Naive B cell (primary cell): Measurements from ENCODE around the gene PPP1R12B. TPM values are rescaled to one million over a fixed set of nuclear protein-coding genes. Genes with fewer than 3 reads are reported as not detected.
"Not testable (repeated sequence)": the region's sequence is repeated elsewhere in the genome, so short reads cannot be mapped to it uniquely, and the experiment has no call there.

ENCODE experiments used
- ATAC-seq, 2 donors: fragments of 150-1000 bp; cut with Tn5 transposase; 2 replicates each; pipeline ENCODE4 v1.10.0; 2021; ENCODE audit warnings: low read depth in 2 of 2, mild to moderate bottlenecking in 2 of 2, moderate library complexity in 2 of 2
- DNase-seq: peaks from one replicate; pipeline ENCODE4 v3.0.0; 2022
- H3K27ac Mint-ChIP-seq, 6 donors: one replicate each; pipeline ENCODE4 v1.8.0; 2020 to 2022; ENCODE audit warnings: mild to moderate bottlenecking in 6 of 6, mixed read lengths in 6 of 6, moderate library complexity in 5 of 6, inconsistent platforms in 2 of 6
- H3K27me3 Mint-ChIP-seq, 3 donors: one replicate each; pipeline ENCODE4 v1.8.0; 2021 to 2022; ENCODE audit warnings: mixed read lengths in 3 of 3, mild to moderate bottlenecking in 1 of 3
- H3K36me3 Mint-ChIP-seq, 2 donors: one replicate each; pipeline ENCODE4 v1.8.0; 2020 to 2022; ENCODE audit warnings: mixed read lengths in 2 of 2, inconsistent platforms in 1 of 2, mild to moderate bottlenecking in 1 of 2
- H3K4me1 Mint-ChIP-seq, 3 donors: one replicate each; pipeline ENCODE4 v1.8.0; 2020 to 2022; ENCODE audit warnings: mixed read lengths in 3 of 3, inconsistent platforms in 1 of 3, mild to moderate bottlenecking in 1 of 3, moderate library complexity in 1 of 3
- H3K4me3 Mint-ChIP-seq, 8 donors: one replicate each; pipeline ENCODE4 v1.8.0; 2020 to 2022; ENCODE audit warnings: mild to moderate bottlenecking in 8 of 8, mixed read lengths in 8 of 8, moderate library complexity in 8 of 8, inconsistent platforms in 2 of 8
- H3K9me3 Mint-ChIP-seq, 7 donors: one replicate each; pipeline ENCODE4 v1.8.0; 2020 to 2022; ENCODE audit warnings: mixed read lengths in 7 of 7, mild to moderate bottlenecking in 5 of 7, inconsistent platforms in 2 of 7, moderate library complexity in 1 of 7
- polyA plus RNA-seq, 6 donors: library from polyadenylated mRNA; unstranded; fragments of 300-500 nt; fragmentation: Illumina TruSeq; gene quantifications; one replicate each; pipeline ENCODE4 v1.2.3, GENCODE V29; 2021; ENCODE audit warnings: low read depth in 6 of 6

PPP1R12B gene
- polyA plus RNA-seq, 6 donors from 2014 or later: 2.3 to 13.5 (median 6.6) TPM; not detected in 1

GRCh38 chr1:202472347-202473124 is 124.0 kb downstream of the PPP1R12B start:
- not testable (repeated sequence) for H3K9me3 Mint-ChIP-seq, H3K27me3 Mint-ChIP-seq, H3K4me3 Mint-ChIP-seq, ATAC-seq, H3K4me1 Mint-ChIP-seq, H3K27ac Mint-ChIP-seq, DNase-seq
- H3K36me3 Mint-ChIP-seq: peaks cover 0 to 11% of the 10 kb centered on the region in 2 donors

- not testable (repeated sequence) for H3K27me3 Mint-ChIP-seq, H3K4me3 Mint-ChIP-seq, ATAC-seq, H3K4me1 Mint-ChIP-seq, H3K9me3 Mint-ChIP-seq, DNase-seq, H3K27ac Mint-ChIP-seq
- peaks cover 0 to 11% of the 10 kb centered on the region in 2 donors for H3K36me3 Mint-ChIP-seq
Observed at GRCh38 chr1:202473266-202474045, 125.0 kb downstream of the PPP1R12B start.

GRCh38 chr1:202479661-202480060 is 131.2 kb downstream of the PPP1R12B start:
- H3K4me3 Mint-ChIP-seq, ATAC-seq, H3K36me3 Mint-ChIP-seq, H3K9me3 Mint-ChIP-seq, H3K27ac Mint-ChIP-seq, DNase-seq: not testable (repeated sequence)
- Mint-ChIP-seq H3K27me3 (peaks cover 8 to 27% (median 14%) of the 10 kb centered on the region in 3 donors), H3K4me1 (peaks cover 21 to 45% (median 28%) of the 10 kb centered on the region in 3 donors)

- not testable (repeated sequence) for H3K4me3 Mint-ChIP-seq, DNase-seq, H3K27ac Mint-ChIP-seq, H3K36me3 Mint-ChIP-seq, ATAC-seq
- peaks cover 0 to 12% (median 2%) of the 10 kb centered on the region in 7 donors for H3K9me3 Mint-ChIP-seq
- peaks cover 8 to 27% (median 14%) of the 10 kb centered on the region in 3 donors for H3K27me3 Mint-ChIP-seq
- peaks cover 31 to 55% (median 37%) of the 10 kb centered on the region in 3 donors for H3K4me1 Mint-ChIP-seq
Observed at GRCh38 chr1:202480640-202481039, 132.1 kb downstream of the PPP1R12B start.

GRCh38 chr1:202483362-202483761 is 134.9 kb downstream of the PPP1R12B start:
- ATAC-seq: peak; percentile 59 to 66
- Mint-ChIP-seq H3K9me3 (peaks cover 0 to 12% (median 2%) of the 10 kb centered on the region in 7 donors), H3K4me1 (peaks cover 36 to 56% (median 54%) of the 10 kb centered on the region in 3 donors), H3K4me3 (peak overlapping the region; percentile 43 to 89 (median 74)), H3K27me3 (peaks cover 12 to 25% (median 14%) of the 10 kb centered on the region in 3 donors), H3K27ac (peak overlapping the region; percentile 2 to 96 (median 62))
- DNase-seq: peak; percentile 43
- not testable (repeated sequence) for H3K36me3 Mint-ChIP-seq

GRCh38 chr1:202484032-202484431 is 135.5 kb downstream of the PPP1R12B start:
- Mint-ChIP-seq H3K27me3 (peaks cover 15 to 32% (median 17%) of the 10 kb centered on the region in 3 donors), H3K27ac (peak overlapping the region in 4 of 6 donors; percentile 67 to 88 (median 78)), H3K4me3 (peak overlapping the region; percentile 43 to 89 (median 73)), H3K4me1 (peaks cover 38 to 63% (median 60%) of the 10 kb centered on the region in 3 donors), H3K9me3 (peaks cover 0 to 12% (median 2%) of the 10 kb centered on the region in 7 donors)
- not testable (repeated sequence) for H3K36me3 Mint-ChIP-seq
- ATAC-seq: peak; percentile 91 to 92
- peak; percentile 75 for DNase-seq

GRCh38 chr1:202484820-202485219 is 136.3 kb downstream of the PPP1R12B start:
- H3K4me3 Mint-ChIP-seq: peak overlapping the region in 6 of 8 donors; percentile 1 to 89 (median 71)
- H3K36me3 Mint-ChIP-seq: peaks cover 11 to 15% of the 10 kb centered on the region in 2 donors

GRCh38 chr1:202488178-202488649 is 139.7 kb downstream of the PPP1R12B start:
- Mint-ChIP-seq H3K36me3 (peaks cover 36 to 37% of the 10 kb centered on the region in 2 donors), H3K9me3 (peaks cover 0 to 12% (median 2%) of the 10 kb centered on the region in 7 donors), H3K4me1 (peaks cover 36 to 47% (median 40%) of the 10 kb centered on the region in 3 donors), H3K27me3 (peaks cover 29 to 45% (median 33%) of the 10 kb centered on the region in 3 donors), H3K27ac (peak overlapping the region in 2 of 6 donors; percentile 2 to 69), H3K4me3 (peak overlapping the region; percentile 4 to 81 (median 62))
- DNase-seq: peak; percentile 28
- ATAC-seq: peak; percentile 29 to 42

More at GRCh38 chr1:202484820-202485219, 136.3 kb downstream of the PPP1R12B start:
- Mint-ChIP-seq H3K4me1 (peaks cover 41 to 59% (median 56%) of the 10 kb centered on the region in 3 donors), H3K27me3 (peaks cover 23 to 37% (median 23%) of the 10 kb centered on the region in 3 donors), H3K27ac (peak overlapping the region in 1 of 6 donors; percentile 49), H3K9me3 (peaks cover 0 to 12% (median 2%) of the 10 kb centered on the region in 7 donors)
- DNase-seq, ATAC-seq: not testable (repeated sequence)

GRCh38 chr1:202489101-202489500 is 140.6 kb downstream of the PPP1R12B start:
- H3K4me1 Mint-ChIP-seq: peaks cover 28 to 38% (median 31%) of the 10 kb centered on the region in 3 donors
- H3K27ac Mint-ChIP-seq, ATAC-seq, DNase-seq: not testable (repeated sequence)
- H3K36me3 Mint-ChIP-seq: peaks cover 37 to 38% of the 10 kb centered on the region in 2 donors
- H3K4me3 Mint-ChIP-seq: peak overlapping the region in 2 of 8 donors; percentile 36 to 47
- H3K27me3 Mint-ChIP-seq: peaks cover 29 to 45% (median 35%) of the 10 kb centered on the region in 3 donors
- peaks cover 0 to 12% (median 2%) of the 10 kb centered on the region in 7 donors for H3K9me3 Mint-ChIP-seq

- ATAC-seq, DNase-seq, H3K27ac Mint-ChIP-seq, H3K9me3 Mint-ChIP-seq, H3K4me3 Mint-ChIP-seq: not testable (repeated sequence)
- Mint-ChIP-seq H3K36me3 (peaks cover 46 to 48% of the 10 kb centered on the region in 2 donors), H3K27me3 (peaks cover 29 to 44% (median 36%) of the 10 kb centered on the region in 3 donors), H3K4me1 (peaks cover 9 to 12% (median 11%) of the 10 kb centered on the region in 3 donors)
Observed at GRCh38 chr1:202493112-202493511, 144.6 kb downstream of the PPP1R12B start.

- Mint-ChIP-seq H3K4me3 (no peak overlapping the region), H3K27ac (no peak overlapping the region), H3K36me3 (peaks cover 15 to 24% of the 10 kb centered on the region in 2 donors), H3K27me3 (peaks cover 0 to 4% (median 0%) of the 10 kb centered on the region in 3 donors), H3K9me3 (no peaks in the 10 kb centered on the region), H3K4me1 (no peaks in the 10 kb centered on the region)
- DNase-seq: no peak
- ATAC-seq: no peak
Observed at GRCh38 chr1:202498542-202498941, 150.0 kb downstream of the PPP1R12B start.

GRCh38 chr1:202499997-202500396 is 151.5 kb downstream of the PPP1R12B start:
- DNase-seq, H3K9me3 Mint-ChIP-seq, ATAC-seq, H3K27ac Mint-ChIP-seq, H3K27me3 Mint-ChIP-seq, H3K4me1 Mint-ChIP-seq, H3K4me3 Mint-ChIP-seq: not testable (repeated sequence)
- peaks cover 16 to 25% of the 10 kb centered on the region in 2 donors for H3K36me3 Mint-ChIP-seq

GRCh38 chr1:202501281-202501680 is 152.8 kb downstream of the PPP1R12B start:
- peaks cover 9 to 18% of the 10 kb centered on the region in 2 donors for H3K36me3 Mint-ChIP-seq
- H3K4me1 Mint-ChIP-seq: no peaks in the 10 kb centered on the region
- ATAC-seq (no peak), DNase-seq (no peak)
- no peaks in the 10 kb centered on the region for H3K9me3 Mint-ChIP-seq
- H3K4me3 Mint-ChIP-seq: no peak overlapping the region
- no peaks in the 10 kb centered on the region for H3K27me3 Mint-ChIP-seq
- no peak overlapping the region for H3K27ac Mint-ChIP-seq
